Endothelial cell of umbilical vein (primary cell): ENCODE results near the gene BARX1. TPM values are rescaled to one million over a fixed set of nuclear protein-coding genes. Genes with fewer than 3 reads are reported as not detected.

Experiments
- BruUV-seq: library from RNA; stranded (reverse); fragments of 400-500 nt; replicated peaks from 2 replicates; lab custom pipeline; 2021; lab: Mats Ljungman, UMichigan
- CTCF ChIA-PET: fragments of 300-600, 350-600 bp; sonication (Branson Sonifier 250); formaldehyde crosslinking; loops from one replicate; lab custom pipeline; 2021; ENCODE audit warnings: antibody characterized with exemption, inconsistent platforms; lab: Charles Lee
- POLR2A ChIA-PET: fragments of 300-600, 350-600 bp; sonication (Branson Sonifier 250); formaldehyde crosslinking; loops from one replicate; lab custom pipeline; 2021; ENCODE audit warnings: antibody characterized with exemption, inconsistent platforms; lab: Charles Lee
- DNase-seq: peaks from one replicate; pipeline ENCODE4 v3.0.0-alpha.2; 2011; ENCODE audit warnings: low read depth, low spot score
- FAIRE-seq: peaks from 2 replicates; lab custom pipeline; 2011; peaks lifted over from hg19 to GRCh38; lab: Jason Lieb, UNC
- H2AFZ ChIP-seq: 2 replicates; pipeline ENCODE4 v1.6.0; 2012; ENCODE audit warnings: low read depth, low read length, control low read depth, inconsistent platforms
- H3K27ac ChIP-seq: 2 replicates; pipeline ENCODE4 v1.5.1; 2011; ENCODE audit warnings: low read depth, mild to moderate bottlenecking, control low read depth, low read length, moderate library complexity; ENCODE audit not compliant: insufficient read depth
- H3K27me3 ChIP-seq, 2 experiments: 2 replicates each; pipeline versions ENCODE4 v1.6.0 to v1.6.1; 2011; ENCODE audit warnings: low read length in 2 of 2, mixed read lengths in 1 of 2; ENCODE audit not compliant: control insufficient read depth in 2 of 2, insufficient read depth in 2 of 2
- H3K36me3 ChIP-seq, 2 experiments: 2 replicates in 1 of 2; 3 replicates in 1 of 2; pipeline ENCODE4 v1.5.1; 2011; ENCODE audit warnings: low read length in 2 of 2, mild to moderate bottlenecking in 1 of 2, moderate library complexity in 1 of 2; ENCODE audit not compliant: control insufficient read depth in 2 of 2, insufficient read depth in 2 of 2; ENCODE audit errors: extremely low read depth in 1 of 2
- H3K4me1 ChIP-seq: 3 replicates; pipeline ENCODE4 v1.5.1; 2011; ENCODE audit warnings: mild to moderate bottlenecking, low read length; ENCODE audit not compliant: control insufficient read depth, insufficient read depth; ENCODE audit errors: extremely low read depth
- H3K4me2 ChIP-seq: 2 replicates; pipeline ENCODE4 v1.6.1; 2011; ENCODE audit warnings: low read length, control low read depth, mixed read lengths; ENCODE audit not compliant: insufficient read depth
- H3K4me3 ChIP-seq, 3 experiments: fragments of 200-600 bp in 1 of 3; sonication (generic), shearing (Covaris generic) in 1 of 3; replicated peaks in 1 of 3; 2 replicates each; pipeline ENCODE4 v1.5.1; 2011 to 2016; ENCODE audit warnings: control low read depth in 3 of 3, low read length in 3 of 3, mild to moderate bottlenecking in 2 of 3, inconsistent platforms in 1 of 3, low read depth in 1 of 3, moderate library complexity in 1 of 3; ENCODE audit not compliant: insufficient read depth in 1 of 3
- H3K79me2 ChIP-seq: 2 replicates; pipeline ENCODE4 v1.6.0; 2012; ENCODE audit warnings: low read length, inconsistent platforms; ENCODE audit not compliant: control insufficient read depth, insufficient read depth
- H3K9ac ChIP-seq: replicated peaks from 2 replicates; pipeline ENCODE3; 2011; ENCODE audit warnings: low read length, control low read depth; ENCODE audit not compliant: insufficient read depth; ENCODE audit errors: extremely low read depth
- H3K9me1 ChIP-seq: replicated peaks from 3 replicates; pipeline ENCODE4 v1.6.0; 2011; ENCODE audit warnings: mild to moderate bottlenecking, low read length; ENCODE audit not compliant: control insufficient read depth, insufficient read depth; ENCODE audit errors: extremely low read depth
- H3K9me3 ChIP-seq: replicated peaks from 2 replicates; pipeline ENCODE4 v1.5.1; 2012; ENCODE audit warnings: low read length, inconsistent platforms; ENCODE audit not compliant: control insufficient read depth, insufficient read depth
- H4K20me1 ChIP-seq: replicated peaks from 2 replicates; pipeline ENCODE3; 2011; ENCODE audit warnings: mild to moderate bottlenecking, low read length; ENCODE audit not compliant: control insufficient read depth, insufficient read depth; ENCODE audit errors: extremely low read depth
- CTCF ChIP-seq, 2 donors: IDR thresholded peaks; 1 replicate in 1 of 2; 2 replicates in 1 of 2; pipeline ENCODE4 v1.5.1; 2011; ENCODE audit warnings: low read length in 2 of 2, mild to moderate bottlenecking in 2 of 2, moderate library complexity in 2 of 2, control low read depth in 1 of 2, inconsistent platforms in 1 of 2, low read depth in 1 of 2; ENCODE audit not compliant: insufficient read depth in 1 of 2; ENCODE audit errors: extremely low read depth in 1 of 2
- EZH2 ChIP-seq: IDR thresholded peaks from 2 replicates; pipeline ENCODE4 v1.6.1; 2012; ENCODE audit warnings: borderline replicate concordance, low read depth, mild to moderate bottlenecking, moderate library complexity, low read length, inconsistent platforms; ENCODE audit not compliant: severe bottlenecking
- FOS ChIP-seq: IDR thresholded peaks from 2 replicates; pipeline ENCODE4 v1.6.1; 2011; ENCODE audit warnings: mild to moderate bottlenecking, low read length, moderate library complexity, borderline replicate concordance; ENCODE audit not compliant: insufficient read depth
- GATA2 ChIP-seq: IDR thresholded peaks from 2 replicates; pipeline ENCODE4 v1.7.0; 2011; ENCODE audit warnings: low read depth, mild to moderate bottlenecking, moderate library complexity, mixed read lengths, low read length; ENCODE audit not compliant: insufficient read length, insufficient read depth
- JUN ChIP-seq: IDR thresholded peaks from 2 replicates; pipeline ENCODE4 v1.6.1; 2011; ENCODE audit warnings: borderline replicate concordance, low read depth; ENCODE audit not compliant: insufficient read length, insufficient read depth
- MAX ChIP-seq: IDR thresholded peaks from 2 replicates; pipeline ENCODE4 v1.6.1; 2011; ENCODE audit not compliant: insufficient read depth, insufficient read length
- MYC ChIP-seq: IDR thresholded peaks from one replicate; pipeline ENCODE4 v1.6.1; 2011; ENCODE audit warnings: mild to moderate bottlenecking, low read depth, low read length
- POLR2A ChIP-seq: IDR thresholded peaks from 2 replicates; pipeline ENCODE4 v1.6.1; 2012; ENCODE audit warnings: low read depth, mild to moderate bottlenecking, control low read depth, low read length
- POLR2AphosphoS5 ChIP-seq: IDR thresholded peaks from 2 replicates; pipeline ENCODE4 v1.6.1; 2012; ENCODE audit warnings: low read depth, mild to moderate bottlenecking, control low read depth, low read length, moderate library complexity; ENCODE audit not compliant: insufficient read depth
- dilution Hi-C: fragments of 300-500 bp; cut with MboI; formaldehyde crosslinking; loops from one replicate; pipeline ENCODE4 v1.15.0; 2019; ENCODE audit warnings: low sequenced_read_pairs; ENCODE audit not compliant: extremely low pct_ligation_motif_present
- intact Hi-C: fragments of 100-400 bp; cut with micrococcal nuclease; formaldehyde crosslinking; loops from one replicate; pipeline ENCODE4 v1.10.0; 2022
- polyA plus RNA-seq, 4 experiments: library from polyadenylated mRNA; depleted of rRNA in 3 of 4; stranded (reverse) in 3 of 4; unstranded in 1 of 4; fragments of >200 nt; gene quantifications; 2 replicates each; pipeline versions ENCODE4 v1.2.1 to v1.2.3, GENCODE V29; 2011 to 2012; ENCODE audit warnings: missing spikeins in 1 of 4
- total RNA-seq: library from RNA; stranded (reverse); gene quantifications from 2 replicates; pipeline ENCODE4 v1.2.3, GENCODE V29; 2021

Gene BARX1
- total and polyA plus RNA-seq, 2 donors (not counting 3 experiments of a cell fraction or from before 2014, with no cell fraction given): not detected

- Histone ChIP-seq H2AFZ (no peak overlapping the region), H3K9ac (no peak overlapping the region), H3K79me2 (no peaks in the 10 kb centered on the region), H3K27me3 (peaks cover 43 to 45% of the 10 kb centered on the region in 2 experiments), H3K9me1 (no peaks in the 10 kb centered on the region), H4K20me1 (no peaks in the 10 kb centered on the region), H3K4me2 (no peak overlapping the region), H3K27ac (no peak overlapping the region), H3K9me3 (no peaks in the 10 kb centered on the region), H3K36me3 (no peaks in the 10 kb centered on the region), H3K4me3 (no peak overlapping the region), H3K4me1 (no peaks in the 10 kb centered on the region)
- ChIA-PET POLR2A (no interaction called here), CTCF (interaction anchor here (0.7 kb wide), 1 partner anchor 252 kb away, joined by 3 read pairs; no protein-coding TSS in a partner anchor)
- TF ChIP-seq EZH2: no peak
- TF ChIP-seq JUN: no peak
- no peak for TF ChIP-seq MYC
- no peak for TF ChIP-seq MAX
- no peak for TF ChIP-seq POLR2A
- TF ChIP-seq CTCF (IDR thresholded peaks at IDR 0.05; ENCODE audit: extremely low read depth in 1 of 2, insufficient read depth in 1 of 2, low read depth in 1 of 2, low read length in 2 of 2): no peak
- no peak for TF ChIP-seq GATA2
- no peak for TF ChIP-seq POLR2AphosphoS5
- TF ChIP-seq FOS: no peak
- intact Hi-C loops: no loop called here
- dilution Hi-C loops: no loop called here
- BruUV-seq: no TSS peak
- no peak for FAIRE-seq
- DNase-seq: no peak
Observed at GRCh38 chr9:93942161-93942560, 13.0 kb downstream of the BARX1 start.
